Thyroid gland (tissue), 4 donors: Measurements from ENCODE around the gene GGT5. TPM values are rescaled to one million over a fixed set of nuclear protein-coding genes. Genes with fewer than 3 reads are reported as not detected.
"Not testable (repeated sequence)": the region's sequence is repeated elsewhere in the genome, so short reads cannot be mapped to it uniquely, and the experiment has no call there.

ENCODE experiments used
- DNase-seq, 2 donors: peaks; one replicate each; pipeline ENCODE4 v3.0.0-alpha.2; 2019
- H3K27ac ChIP-seq, 3 donors: fragments of 200-600 bp; sonication (generic); 1 replicate in 2 of 3; 2 replicates in 1 of 3; pipeline ENCODE4 v1.5.1; 2016 to 2019; ENCODE audit warnings: mild to moderate bottlenecking in 1 of 3, moderate library complexity in 1 of 3
- H3K27me3 ChIP-seq: fragments of 200-600 bp; sonication (generic); one replicate; pipeline ENCODE4 v1.5.1; 2019
- H3K36me3 ChIP-seq, 2 donors: fragments of 200-600 bp; sonication (generic); one replicate each; pipeline ENCODE4 v1.5.1; 2016 to 2019
- H3K4me1 ChIP-seq, 2 donors: fragments of 200-600 bp; sonication (generic); one replicate each; pipeline ENCODE4 v1.5.1; 2017 to 2019
- H3K4me3 ChIP-seq, 3 donors: fragments of 200-600 bp; sonication (generic); replicated peaks in 1 of 3; 1 replicate in 2 of 3; 2 replicates in 1 of 3; pipeline ENCODE4 v1.5.1; 2016; ENCODE audit warnings: mild to moderate bottlenecking in 1 of 3
- H3K9me3 ChIP-seq: fragments of 200-600 bp; sonication (generic); one replicate; pipeline ENCODE4 v1.5.1; 2017
- CTCF ChIP-seq, 6 experiments: fragments of 200-600 bp in 3 of 6; fragments of 450-650 bp in 3 of 6; sonication (generic) in 3 of 6; IDR thresholded peaks; one replicate each; pipeline ENCODE4 v1.5.1; 2016 to 2019; ENCODE audit warnings: antibody characterized with exemption in 6 of 6, mild to moderate bottlenecking in 2 of 6, inconsistent platforms in 1 of 6, moderate library complexity in 1 of 6
- POLR2A ChIP-seq, 2 donors: fragments of 450-650 bp; IDR thresholded peaks; one replicate each; pipeline ENCODE4 v1.6.1; 2017; ENCODE audit warnings: antibody characterized with exemption in 2 of 2, mild to moderate bottlenecking in 2 of 2, moderate library complexity in 1 of 2
- WGBS, 2 donors: methylation state at CpG; one replicate each; pipeline ENCODE4 v1.1.5; 2017; 5-methylcytosine and 5-hydroxymethylcytosine counted together
- intact Hi-C: fragments of 100-400 bp; cut with DNase I; formaldehyde crosslinking; loops from one replicate; pipeline ENCODE4 v1.15.1; 2023
- total RNA-seq, 4 donors: library from RNA; depleted of rRNA; stranded (reverse); fragments of >200 nt; gene quantifications; one replicate each; pipeline ENCODE4 v1.2.3, GENCODE V29; 2016

Gene GGT5
- total RNA-seq, 4 donors from 2014 or later = 59.0 to 99.3 (median 86.3) TPM

- H3K4me3 ChIP-seq = no peak overlapping the region
- intact Hi-C loops = loop anchor here (10.0 kb wide), 1 partner anchor 311 kb away; no protein-coding TSS in a partner anchor
- TF ChIP-seq POLR2A (IDR thresholded peaks at IDR 0.05) = no peak
- no peak for TF ChIP-seq CTCF (IDR thresholded peaks at IDR 0.05)
- no peak overlapping the region for H3K27ac ChIP-seq
- no peak for DNase-seq
- H3K9me3 ChIP-seq = no peaks in the 10 kb centered on the region
- H3K4me1 ChIP-seq = peaks cover 0 to 12% of the 10 kb centered on the region in 2 donors
- H3K36me3 ChIP-seq = no peaks in the 10 kb centered on the region
- no peaks in the 10 kb centered on the region for H3K27me3 ChIP-seq
Measured at GRCh38 chr22:24265734-24266133, 20.9 kb upstream of the GGT5 start.

DNA sequence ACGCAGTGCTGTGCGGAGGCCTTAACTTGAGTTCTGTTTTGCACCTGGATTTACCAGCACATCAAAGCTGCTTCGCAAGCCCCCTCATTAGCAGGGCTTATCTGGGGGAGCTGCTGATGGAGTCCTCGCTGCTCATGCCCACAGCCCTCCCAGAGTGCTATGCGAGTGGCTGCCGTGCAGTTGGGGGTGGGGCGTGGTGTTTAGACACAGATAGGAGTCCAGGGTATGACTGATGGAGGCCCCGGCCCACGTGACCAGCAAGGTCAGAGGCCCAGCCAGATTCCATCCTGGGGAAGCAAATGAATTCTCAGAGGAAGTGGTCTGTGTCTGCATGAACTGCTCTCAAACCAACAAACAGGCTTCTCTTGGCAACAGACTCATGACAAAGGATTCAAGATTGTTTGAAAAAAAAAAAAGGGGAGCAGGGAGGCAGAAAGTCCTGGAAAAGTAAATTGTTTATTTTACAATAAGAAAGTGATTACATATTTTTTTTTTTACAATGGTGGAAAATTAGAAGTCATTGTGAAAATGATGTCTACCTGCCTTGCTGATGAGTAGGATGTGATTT is 19.5 kb upstream of the GGT5 start:
- Histone ChIP-seq H3K4me1 (peaks cover 0 to 12% of the 10 kb centered on the region in 2 donors), H3K27ac (peak overlapping the region in 2 of 3 donors; percentile 7 to 18)
- H3K27me3 ChIP-seq, H3K9me3 ChIP-seq, H3K36me3 ChIP-seq, DNase-seq, H3K4me3 ChIP-seq: not testable (repeated sequence)
- intact Hi-C loops = loop anchor here (10.0 kb wide), 1 partner anchor 310 kb away; no protein-coding TSS in a partner anchor
- 42 to 92% methylated on average over 2 to 4 of the region's 9 CpGs for WGBS, 2 donors

GRCh38 chr22:24263479-24263878 is 18.6 kb upstream of the GGT5 start:
- DNase-seq, H3K27ac ChIP-seq, H3K36me3 ChIP-seq, H3K9me3 ChIP-seq, H3K27me3 ChIP-seq, H3K4me3 ChIP-seq: not testable (repeated sequence)
- 65% methylated on average over 15 of the region's 19 CpGs; no CpG with 5 or more reads in 1 of the 2 donors for WGBS, 2 donors
- H3K4me1 ChIP-seq = peaks cover 0 to 16% of the 10 kb centered on the region in 2 donors
- intact Hi-C loops = loop anchor here (10.0 kb wide), 1 partner anchor 309 kb away; no protein-coding TSS in a partner anchor

GRCh38 chr22:24262185-24262749 is 17.4 kb upstream of the GGT5 start:
- intact Hi-C loops = loop anchor here (10.0 kb wide), 1 partner anchor 307 kb away; no protein-coding TSS in a partner anchor
- H3K4me3 ChIP-seq, H3K36me3 ChIP-seq, H3K27me3 ChIP-seq, H3K27ac ChIP-seq, H3K9me3 ChIP-seq, DNase-seq: not testable (repeated sequence)
- 94 to 97% methylated on average over 18 of the region's 18 CpGs for WGBS, 2 donors
- H3K4me1 ChIP-seq = peaks cover 0 to 16% of the 10 kb centered on the region in 2 donors

DNA sequence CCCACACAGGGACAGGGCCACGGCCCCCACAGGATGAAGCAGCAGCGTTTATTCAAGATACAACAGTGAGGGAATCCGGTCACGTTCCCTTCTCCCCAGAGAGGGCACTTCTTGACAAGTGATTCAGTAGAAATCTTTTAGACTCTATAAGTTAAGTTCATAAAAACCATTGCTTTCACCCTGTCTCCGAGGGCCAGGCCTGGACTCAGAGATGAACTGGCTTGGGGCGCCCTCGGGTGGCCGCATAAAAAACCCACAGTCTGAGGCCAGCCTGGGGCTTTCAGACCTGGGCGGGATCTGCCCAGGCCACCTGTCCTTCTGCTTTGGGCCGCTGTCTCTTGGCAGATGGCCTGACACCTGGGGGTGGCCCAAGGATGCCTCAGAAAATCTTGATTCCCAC is 14.6 kb upstream of the GGT5 start:
- H3K36me3 ChIP-seq, intact Hi-C loops, H3K9me3 ChIP-seq, H3K4me3 ChIP-seq, H3K27me3 ChIP-seq: not testable (repeated sequence)
- H3K27ac ChIP-seq = peak overlapping the region in 1 of 3 donors; percentile 67
- 1 to 20% methylated on average over 1 to 8 of the region's 10 CpGs for WGBS, 2 donors
- DNase-seq = peak; percentile 85 to 87
- H3K4me1 ChIP-seq = peaks cover 0 to 10% of the 10 kb centered on the region in 2 donors
- peak in 5 of 6 experiments; percentile 10 to 76 (median 38) for TF ChIP-seq CTCF (IDR thresholded peaks at IDR 0.05)

GRCh38 chr22:24256736-24257135 is 11.9 kb upstream of the GGT5 start:
- H3K27ac ChIP-seq, H3K4me1 ChIP-seq, DNase-seq, H3K27me3 ChIP-seq, H3K4me3 ChIP-seq, intact Hi-C loops, H3K36me3 ChIP-seq, H3K9me3 ChIP-seq: not testable (repeated sequence)
- 93 to 97% methylated on average over 5 of the region's 7 CpGs for WGBS, 2 donors

DNA sequence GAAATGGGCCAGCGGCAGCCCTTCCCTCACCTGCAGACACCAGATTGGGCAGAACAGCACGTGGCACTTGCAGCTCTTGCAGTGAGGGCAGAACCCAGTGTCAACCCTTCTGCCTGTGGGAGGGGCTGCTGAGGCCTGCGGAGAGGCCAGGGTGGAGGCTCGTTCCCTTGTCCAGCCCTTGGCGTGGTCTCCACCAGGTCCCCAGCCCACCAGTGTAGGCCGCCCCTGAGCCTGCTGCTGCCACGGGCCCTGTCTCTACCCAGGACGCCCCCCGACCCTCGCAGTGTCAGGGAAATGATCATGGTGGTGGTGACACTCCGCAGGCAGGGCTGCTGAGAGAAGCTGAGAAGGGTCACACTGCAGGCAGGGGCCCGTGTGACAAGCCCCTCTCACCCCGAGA is 11.3 kb upstream of the GGT5 start:
- H3K9me3 ChIP-seq, H3K4me3 ChIP-seq, H3K4me1 ChIP-seq, H3K27ac ChIP-seq, H3K36me3 ChIP-seq, DNase-seq, H3K27me3 ChIP-seq, intact Hi-C loops: not testable (repeated sequence)
- WGBS, 2 donors = 72% methylated on average over 2 of the region's 13 CpGs; no CpG with 5 or more reads in 1 of the 2 donors

GRCh38 chr22:24253126-24253525 is 8.2 kb upstream of the GGT5 start:
- H3K4me1 ChIP-seq, H3K9me3 ChIP-seq, H3K4me3 ChIP-seq, DNase-seq, H3K36me3 ChIP-seq, H3K27ac ChIP-seq, H3K27me3 ChIP-seq, intact Hi-C loops: not testable (repeated sequence)
- WGBS, 2 donors = 90% methylated on average over 4 of the region's 12 CpGs; no CpG with 5 or more reads in 1 of the 2 donors

DNA sequence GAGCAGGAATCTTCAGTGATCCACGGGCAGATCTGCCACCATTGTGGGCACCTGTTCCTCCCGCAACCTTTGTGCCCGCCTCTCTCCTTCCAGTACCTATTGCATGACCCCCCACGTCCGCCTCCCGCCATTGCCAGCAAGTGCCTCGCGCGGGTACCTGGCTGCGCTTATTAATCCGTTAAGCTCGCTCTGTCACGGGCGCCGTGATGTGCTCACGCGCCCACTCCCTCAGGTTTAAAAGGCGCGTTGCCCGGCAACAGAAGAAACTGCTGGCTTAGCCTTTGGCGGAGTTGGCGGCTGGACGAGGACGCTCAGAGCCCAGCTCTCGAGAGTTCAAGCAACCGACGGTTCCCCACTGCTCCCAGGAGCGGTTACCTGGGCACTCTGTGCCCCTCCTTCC is 6.4 kb upstream of the GGT5 start:
- intact Hi-C loops, H3K9me3 ChIP-seq, H3K36me3 ChIP-seq, H3K4me3 ChIP-seq, H3K27me3 ChIP-seq: not testable (repeated sequence)
- Histone ChIP-seq H3K27ac (peak overlapping the region in 1 of 3 donors; percentile 36), H3K4me1 (peaks cover 11 to 19% of the 10 kb centered on the region in 2 donors)
- DNase-seq = peak; percentile 65 to 75
- WGBS, 2 donors = no CpG with 5 or more reads among the region's 28 CpGs
